ENCODE results near the gene HOXA7.

The HOXA7 gene

DNA sequence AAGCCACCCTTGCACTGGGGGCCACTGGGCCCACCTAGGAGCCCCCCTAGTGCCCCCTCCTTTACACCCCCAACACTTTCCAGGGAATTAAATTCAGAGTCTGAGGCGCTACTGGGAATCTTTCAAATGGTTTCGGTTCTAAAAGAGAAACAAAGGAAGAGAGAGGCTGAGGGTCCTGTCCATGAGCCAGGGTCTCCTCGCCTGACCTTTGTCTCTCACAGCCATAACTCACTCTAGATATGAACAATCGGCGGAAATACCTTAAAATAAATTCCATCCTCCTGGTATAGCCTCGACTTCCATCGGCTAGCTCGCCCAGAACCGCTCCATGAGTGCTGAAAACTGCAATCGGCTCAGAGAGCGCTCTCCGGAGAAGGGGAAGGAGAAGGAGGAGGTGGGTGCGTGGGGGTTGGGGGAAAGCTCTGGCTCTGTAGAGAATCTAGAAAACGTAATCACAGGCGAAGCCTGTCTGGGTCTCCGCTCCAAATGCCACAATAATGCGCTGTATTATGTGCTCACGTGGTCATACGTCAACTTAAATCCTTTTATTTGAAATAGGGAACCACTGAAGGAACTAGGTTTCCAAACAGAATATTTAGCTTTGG, 38.5 kb downstream of the HOXA7 start:
- H3K4me3 ChIP-seq (ENCODE audit: low read depth, low read length), result peak overlapping the region; percentile 83
- TF ChIP-seq, protein P1, sequence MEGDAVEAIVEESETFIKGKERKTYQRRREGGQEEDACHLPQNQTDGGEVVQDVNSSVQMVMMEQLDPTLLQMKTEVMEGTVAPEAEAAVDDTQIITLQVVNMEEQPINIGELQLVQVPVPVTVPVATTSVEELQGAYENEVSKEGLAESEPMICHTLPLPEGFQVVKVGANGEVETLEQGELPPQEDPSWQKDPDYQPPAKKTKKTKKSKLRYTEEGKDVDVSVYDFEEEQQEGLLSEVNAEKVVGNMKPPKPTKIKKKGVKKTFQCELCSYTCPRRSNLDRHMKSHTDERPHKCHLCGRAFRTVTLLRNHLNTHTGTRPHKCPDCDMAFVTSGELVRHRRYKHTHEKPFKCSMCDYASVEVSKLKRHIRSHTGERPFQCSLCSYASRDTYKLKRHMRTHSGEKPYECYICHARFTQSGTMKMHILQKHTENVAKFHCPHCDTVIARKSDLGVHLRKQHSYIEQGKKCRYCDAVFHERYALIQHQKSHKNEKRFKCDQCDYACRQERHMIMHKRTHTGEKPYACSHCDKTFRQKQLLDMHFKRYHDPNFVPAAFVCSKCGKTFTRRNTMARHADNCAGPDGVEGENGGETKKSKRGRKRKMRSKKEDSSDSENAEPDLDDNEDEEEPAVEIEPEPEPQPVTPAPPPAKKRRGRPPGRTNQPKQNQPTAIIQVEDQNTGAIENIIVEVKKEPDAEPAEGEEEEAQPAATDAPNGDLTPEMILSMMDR (IDR thresholded peaks at IDR 0.05; ENCODE audit: low read depth, low read length), result no peak

DNA sequence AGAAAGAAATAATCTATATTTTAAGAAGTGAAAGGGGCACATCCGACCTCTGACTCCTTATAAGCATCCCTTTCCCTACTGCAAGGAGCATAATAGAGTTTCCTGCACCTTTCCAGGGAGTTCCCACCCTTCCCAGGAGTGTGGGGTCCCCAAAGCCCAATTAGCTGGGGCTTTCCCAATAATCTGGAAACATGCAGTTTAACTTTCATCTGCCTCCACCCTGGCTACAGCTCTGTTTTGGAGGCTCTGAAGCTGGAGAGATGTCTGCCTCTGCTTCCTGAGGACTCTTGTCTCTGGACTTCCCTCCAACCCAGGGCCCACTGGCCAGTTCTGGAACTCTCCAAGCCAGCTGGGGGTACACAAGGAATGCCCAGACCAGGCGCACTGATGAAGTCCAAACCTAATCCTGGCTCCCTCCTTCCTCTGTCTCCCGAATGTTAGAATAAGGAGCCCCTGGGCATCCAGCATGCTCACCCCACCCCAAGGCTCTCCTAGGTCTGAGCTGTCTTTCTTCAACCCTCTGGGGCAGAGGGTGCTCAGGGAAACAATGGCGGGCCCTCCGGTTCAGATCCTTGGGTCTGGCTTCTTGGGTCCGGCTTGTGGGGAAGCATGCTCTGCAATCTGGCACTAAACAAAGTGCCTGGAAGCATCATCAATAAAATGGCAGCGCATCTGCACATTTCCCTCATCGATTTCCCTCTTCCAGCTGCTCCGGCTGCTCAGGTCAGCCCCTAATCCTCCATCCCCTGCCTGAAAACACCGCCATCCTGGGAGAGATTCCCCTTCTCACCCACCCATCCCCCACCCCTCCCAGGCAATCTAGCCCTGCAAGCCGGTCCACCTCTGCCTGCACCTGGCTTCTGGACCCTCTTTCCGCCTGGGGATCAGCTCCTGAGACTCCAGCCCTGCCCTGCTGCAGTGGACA, 39.3 kb downstream of the HOXA7 start:
- peak overlapping the region; percentile 83 for H3K4me3 ChIP-seq (ENCODE audit: low read depth, low read length)
- TF ChIP-seq, protein P1 (IDR thresholded peaks at IDR 0.05; ENCODE audit: low read depth, low read length), result no peak

DNA sequence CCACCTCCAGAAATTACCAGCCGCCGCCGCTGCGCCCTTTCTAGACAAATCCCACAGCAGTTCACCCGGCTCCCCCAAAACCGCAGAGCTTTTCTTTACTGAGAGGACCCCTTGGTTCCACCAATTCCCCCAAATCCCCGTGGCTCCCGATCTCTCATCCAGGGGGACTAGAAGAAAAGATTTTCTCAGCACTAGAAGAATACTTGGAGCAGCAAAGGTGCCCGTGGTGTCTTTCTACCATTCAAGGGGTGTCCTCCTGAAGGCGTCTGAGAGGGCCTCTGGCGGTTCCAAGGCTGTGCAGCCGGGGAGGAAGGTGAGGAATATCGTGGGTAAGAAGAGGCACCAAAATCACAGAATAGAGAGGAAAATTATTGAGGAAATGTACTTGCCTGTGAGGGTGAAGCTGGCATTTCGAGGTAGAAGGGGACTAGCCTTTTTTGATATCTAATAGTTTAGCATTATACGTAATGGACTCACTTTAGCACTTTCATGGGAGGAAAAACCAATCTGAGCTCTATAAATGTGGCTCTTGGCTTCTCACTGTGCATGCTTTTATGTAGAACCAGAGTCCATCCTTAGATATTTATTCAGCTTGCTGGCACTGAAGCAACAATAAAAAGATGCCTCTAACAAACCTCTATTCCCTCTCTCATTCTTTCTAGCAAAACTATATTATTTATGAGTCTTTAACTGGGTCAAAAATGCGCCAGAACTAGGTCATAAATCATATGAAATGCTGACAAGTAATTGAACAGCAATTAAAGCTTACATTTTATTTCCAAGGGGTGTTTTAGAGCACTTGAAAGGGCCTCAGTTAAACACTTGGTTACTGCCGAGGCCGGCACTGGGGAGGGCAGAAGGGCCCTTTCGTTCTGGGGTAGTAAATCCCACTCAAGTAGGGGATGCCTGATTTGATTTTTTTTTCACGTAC, 40.2 kb downstream of the HOXA7 start:
- TF ChIP-seq, protein P1 (IDR thresholded peaks at IDR 0.05; ENCODE audit: low read depth, low read length), result peak; percentile 12; the same call in 1 of the 2 replicates
- peak overlapping the region; percentile 83 for H3K4me3 ChIP-seq (ENCODE audit: low read depth, low read length)

DNA sequence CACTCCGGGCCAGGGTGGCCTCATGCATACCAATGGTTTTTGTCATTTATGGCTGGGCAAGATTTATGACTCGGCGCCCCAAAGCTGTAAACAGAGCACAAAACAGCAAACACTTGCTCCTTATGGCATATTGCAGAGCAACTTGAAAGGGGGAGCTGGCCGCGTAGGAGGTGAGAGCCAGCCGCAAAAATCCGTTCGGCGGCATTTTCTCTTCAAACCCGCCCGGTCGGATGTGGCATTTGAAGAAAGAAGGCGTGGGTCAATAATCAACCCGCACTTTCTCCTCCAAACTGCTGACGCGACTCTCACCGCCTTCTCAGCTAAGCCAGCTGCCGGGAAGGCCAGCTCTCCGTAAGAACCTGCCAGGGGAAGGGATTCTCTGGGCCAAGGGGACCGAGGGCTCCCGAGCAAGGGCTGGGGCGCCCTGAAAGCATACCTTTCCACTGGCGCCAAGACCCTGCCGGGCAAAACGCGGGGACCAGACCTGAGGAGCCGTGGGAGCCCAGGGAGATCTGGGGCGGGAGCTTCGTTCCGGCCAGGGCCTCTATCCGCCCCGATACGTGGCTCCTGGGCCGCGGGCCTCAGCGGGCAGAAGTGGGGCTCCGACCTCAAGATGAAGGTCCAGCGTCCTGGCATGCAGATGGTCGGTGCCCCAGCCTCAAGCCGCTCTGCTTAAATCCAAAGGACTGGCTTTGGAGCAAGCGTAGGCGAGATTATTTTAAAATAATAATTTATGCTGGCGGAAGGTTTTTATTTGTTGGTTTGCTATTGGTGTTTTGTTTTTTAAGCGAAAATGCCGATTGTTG, 41.1 kb downstream of the HOXA7 start:
- H3K4me3 ChIP-seq (ENCODE audit: low read depth, low read length), result peak overlapping the region; percentile 83
- TF ChIP-seq, protein P1 (IDR thresholded peaks at IDR 0.05; ENCODE audit: low read depth, low read length), result no peak

DNA sequence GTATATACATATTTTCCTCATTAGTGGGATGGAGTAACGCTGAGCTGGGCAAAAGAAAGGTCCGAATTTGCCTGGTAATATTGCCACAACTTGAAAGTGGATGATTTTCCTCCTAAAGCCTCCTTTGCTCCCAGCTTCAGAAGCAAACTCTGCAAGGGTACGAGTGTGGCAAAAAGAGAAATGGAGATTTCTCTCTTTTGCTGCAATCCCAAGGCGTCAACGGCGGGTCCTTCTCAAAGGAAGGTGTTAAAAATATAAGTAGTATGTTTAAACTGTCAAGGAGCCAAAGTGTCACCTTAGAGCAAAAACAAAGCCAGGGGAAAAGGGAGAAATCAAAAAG, 41.6 kb downstream of the HOXA7 start:
- TF ChIP-seq, protein P1 (IDR thresholded peaks at IDR 0.05; ENCODE audit: low read depth, low read length), result no peak
- H3K4me3 ChIP-seq (ENCODE audit: low read depth, low read length), result peak overlapping the region; percentile 83

DNA sequence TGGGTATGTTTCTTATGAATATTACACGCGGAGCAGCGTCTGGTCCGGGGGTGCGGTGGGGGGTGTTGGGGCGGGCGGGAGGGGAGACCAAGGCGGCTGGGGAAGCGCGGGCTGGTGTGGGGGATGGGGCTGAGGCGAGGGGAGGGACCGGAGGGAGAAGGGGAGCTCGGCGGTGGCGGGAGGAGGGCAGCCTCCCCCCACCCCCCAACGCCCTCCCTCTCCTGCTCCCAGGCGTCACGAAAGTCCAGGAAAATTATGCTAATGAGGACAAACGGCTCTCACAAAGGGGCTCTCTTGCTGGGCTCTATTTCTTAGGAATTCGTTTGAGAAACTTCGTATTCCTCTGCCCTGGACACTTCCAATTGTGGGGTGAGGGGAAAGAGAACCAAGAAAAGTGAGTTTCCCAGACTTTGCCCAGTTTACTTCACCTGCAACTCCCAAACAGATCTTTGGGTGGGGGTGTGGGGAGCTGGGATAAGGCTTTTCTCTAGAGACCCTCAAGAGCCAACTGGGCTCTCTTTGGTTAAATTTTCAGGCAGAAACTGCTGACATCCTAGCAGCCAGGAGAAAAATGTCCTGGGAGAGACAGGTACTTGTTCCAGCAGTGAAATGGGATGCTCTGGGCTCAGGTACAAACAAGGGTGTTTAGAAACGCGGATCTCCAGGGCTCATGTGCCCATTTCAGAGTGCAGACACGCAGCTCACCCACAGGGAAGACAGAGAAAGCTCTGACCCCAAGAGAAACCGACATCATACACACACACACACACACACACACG, 42.3 kb downstream of the HOXA7 start:
- peak overlapping the region; percentile 65 for H3K4me3 ChIP-seq (ENCODE audit: low read depth, low read length)
- TF ChIP-seq, protein P1 (IDR thresholded peaks at IDR 0.05; ENCODE audit: low read depth, low read length), result no peak

Data from WI38 (cell line).